K562 (cell line): ENCODE data around the gene PLEKHH2. TPM values are rescaled to one million over a fixed set of nuclear protein-coding genes. Genes with fewer than 3 reads are reported as not detected.

Source experiments
- ARID3B ChIP-seq: fragments of 250-450 bp; sonication (Bioruptor Pico); IDR thresholded peaks from 2 replicates; pipeline ENCODE4 v1.4.0; 2020; ENCODE audit warnings: borderline replicate concordance
- ATF7 ChIP-seq: fragments of 450-650 bp; IDR thresholded peaks from 2 replicates; pipeline ENCODE4 v1.7.1; 2014; ENCODE audit warnings: mild to moderate bottlenecking, moderate library complexity
- CXXC5 ChIP-seq: fragments of 250-450 bp; sonication (Bioruptor Pico); IDR thresholded peaks from 2 replicates; pipeline ENCODE4 v1.8.0; 2022; ENCODE audit warnings: inconsistent platforms, mild to moderate bottlenecking, moderate library complexity
- EHMT2 ChIP-seq: fragments of 450-650 bp; IDR thresholded peaks from 2 replicates; pipeline ENCODE4 v1.6.1; 2018; ENCODE audit warnings: antibody characterized with exemption
- FOXJ2 ChIP-seq: fragments of 200-800 bp; sonication (Bioruptor generic); IDR thresholded peaks from 2 replicates; pipeline ENCODE4 v1.6.1; 2016; ENCODE audit warnings: missing genetic modification characterization, missing compliant biosample characterization
- FOXP1 ChIP-seq: sonication (generic); formaldehyde crosslinking; IDR thresholded peaks from 2 replicates; pipeline ENCODE4 v1.8.0; 2022; ENCODE audit warnings: mild to moderate bottlenecking, missing genetic modification reagents
- HDAC1 ChIP-seq, 2 experiments: fragments of 450-650 bp; IDR thresholded peaks; 2 replicates each; pipeline ENCODE4 v1.6.1; 2016 to 2017; ENCODE audit warnings: inconsistent platforms in 1 of 2, mild to moderate bottlenecking in 1 of 2, moderate library complexity in 1 of 2
- MCM3 ChIP-seq: fragments of 450-650 bp; IDR thresholded peaks from 2 replicates; pipeline ENCODE4 v1.6.1; 2016
- MITF ChIP-seq: IDR thresholded peaks from 2 replicates; pipeline ENCODE4 v1.6.1; 2014; ENCODE audit warnings: antibody characterized with exemption
- NCOR1 ChIP-seq: fragments of 450-650 bp; IDR thresholded peaks from 2 replicates; pipeline ENCODE4 v1.6.1; 2016; ENCODE audit warnings: mild to moderate bottlenecking, moderate library complexity
- NR0B1 ChIP-seq: fragments of 450-650 bp; IDR thresholded peaks from one replicate; pipeline ENCODE4 v1.6.1; 2018; ENCODE audit warnings: mild to moderate bottlenecking, moderate library complexity; ENCODE audit not compliant: partially characterized antibody
- NUFIP1 ChIP-seq: fragments of 450-650 bp; IDR thresholded peaks from 2 replicates; pipeline ENCODE4 v1.6.1; 2018; ENCODE audit not compliant: partially characterized antibody
- PML ChIP-seq: IDR thresholded peaks from 2 replicates; pipeline ENCODE4 v1.6.1; 2012; ENCODE audit warnings: low read length, inconsistent platforms
- PREB ChIP-seq: sonication (generic); formaldehyde crosslinking; IDR thresholded peaks from 2 replicates; pipeline ENCODE4 v1.8.1; 2023; ENCODE audit warnings: mild to moderate bottlenecking, missing genetic modification reagents
- RCOR1 ChIP-seq, 2 experiments: IDR thresholded peaks; 2 replicates each; pipeline ENCODE4 v1.6.1; 2012; ENCODE audit warnings: low read depth in 2 of 2, low read length in 2 of 2, borderline replicate concordance in 1 of 2, improper control_type of control experiment in 1 of 2
- SMARCE1 ChIP-seq: fragments of 450-650 bp; IDR thresholded peaks from 2 replicates; pipeline ENCODE4 v1.7.1; 2016; ENCODE audit warnings: mild to moderate bottlenecking
- SRSF3 ChIP-seq: fragments of 200-400 bp; formaldehyde crosslinking; IDR thresholded peaks from 2 replicates; pipeline ENCODE4 v1.6.1; 2016; ENCODE audit warnings: mild to moderate bottlenecking, low read length, moderate library complexity; ENCODE audit not compliant: insufficient read depth
- TAF1 ChIP-seq: IDR thresholded peaks from 2 replicates; pipeline ENCODE4 v1.6.1; 2011; ENCODE audit warnings: mild to moderate bottlenecking, low read length, moderate library complexity; ENCODE audit not compliant: insufficient read depth, control insufficient read depth, severe bottlenecking; ENCODE audit errors: extremely low read depth
- ZC3H4 ChIP-seq: sonication (generic); formaldehyde crosslinking; IDR thresholded peaks from 2 replicates; pipeline ENCODE4 v1.9.0; 2021; ENCODE audit warnings: missing genetic modification reagents, borderline replicate concordance
- ZNF140 ChIP-seq: fragments of 250-450 bp; sonication (Bioruptor Pico); IDR thresholded peaks from 2 replicates; pipeline ENCODE4 v1.8.0; 2021; ENCODE audit warnings: moderate library complexity, mild to moderate bottlenecking, inconsistent platforms
- ZNF175 ChIP-seq: fragments of 200-800 bp; sonication (Bioruptor generic); IDR thresholded peaks from 2 replicates; pipeline ENCODE4 v1.6.1; 2016; ENCODE audit warnings: low read depth, mild to moderate bottlenecking, missing genetic modification characterization, missing compliant biosample characterization
- ZNF740 ChIP-seq, 3 experiments: fragments of 200-800 bp in 1 of 3; sonication (Bioruptor generic) in 1 of 3; sonication (generic) in 1 of 3; formaldehyde crosslinking in 1 of 3; IDR thresholded peaks; 2 replicates each; pipeline versions ENCODE4 v1.6.1 to v1.8.0; 2016 to 2022; ENCODE audit warnings: mild to moderate bottlenecking in 2 of 3, missing compliant biosample characterization in 2 of 3, missing genetic modification characterization in 2 of 3, missing genetic modification reagents in 1 of 3
- polyA plus RNA-seq, 8 experiments: library from polyadenylated mRNA; depleted of rRNA in 4 of 8; stranded (reverse) in 5 of 8; unstranded in 3 of 8; fragments of >200 nt; fragmentation: Nextera tagmentation in 2 of 8; fragmentation: Illumina TruSeq in 1 of 8; extraction: Ambion mirVana in 2 of 8; extraction: Trizol in 1 of 8; gene quantifications; 2 replicates each; pipeline versions ENCODE4 v1.2.1 to v1.2.3, GENCODE V29; 2011 to 2014; ENCODE audit warnings: inconsistent platforms in 1 of 8, missing spikeins in 1 of 8
- total RNA-seq, 7 experiments: library from RNA; depleted of rRNA in 6 of 7; stranded (reverse); fragments of >200 nt in 6 of 7; fragmentation: Illumina TruSeq in 2 of 7; extraction: Trizol in 2 of 7; gene quantifications; 2 replicates each; pipeline versions ENCODE4 v1.2.1 to v1.2.3, GENCODE V29; 2011 to 2021; ENCODE audit warnings: low replicate concordance in 1 of 7

PLEKHH2 gene
- total and polyA plus RNA-seq, 9 of the 15 experiments (the other 6 are each of a cell fraction or from before 2014, with no cell fraction given): 0.77 to 13.5 (median 2.7) TPM

GRCh38 chr2:43715300-43716098 lies 78.4 kb downstream of the PLEKHH2 start (continued):
- TF ChIP-seq SMARCE1 (peak; percentile 30; the same call in 1 of the 2 replicates), RCOR1 (IDR thresholded peaks at IDR 0.05; ENCODE audit: borderline replicate concordance in 1 of 2, low read depth in 2 of 2, low read length in 2 of 2) (0 out of 4 replicates have a peak, but pooled peaks of 1 of the 2 experiments have one; percentile 20), NUFIP1 (no peak), ARID3B (no peak), CXXC5 (CRISPR knock-in tag) (no peak), PREB (CRISPR knock-in tag) (no peak), MCM3 (no peak), SRSF3 (no peak), MITF (no peak), ZNF175 (no peak), ATF7 (no peak), ZNF740 (CRISPR knock-in tag; IDR thresholded peaks at IDR 0.05) (no peak), ZNF740 (tag; IDR thresholded peaks at IDR 0.05) (no peak), TAF1 (no peak), FOXJ2 (tag) (no peak), EHMT2 (no peak), ZC3H4 (no peak), PML (no peak), ZNF140 (CRISPR knock-in tag) (no peak), FOXP1 (CRISPR knock-in tag) (no peak), NR0B1 (no peak), NCOR1 (no peak), HDAC1 (IDR thresholded peaks at IDR 0.05) (peak in 1 of 2 experiments; percentile 44; a peak in 1 of 4 replicates)
